ENCODE results near the gene CBY1. TPM values are rescaled to one million over a fixed set of nuclear protein-coding genes. Genes with fewer than 3 reads are reported as not detected.

CBY1 gene
- total and polyA plus RNA-seq, 2 donors (not counting 1 experiment from before 2014, with no cell fraction given), result 6.0 to 20.7 TPM

- WGBS (ENCODE audit: insufficient coverage), result 100% methylated on average over 1 of the region's 3 CpGs
- POLR2A ChIA-PET, result interaction anchor here (0.6 to 0.9 kb wide), 3 partner anchors 11 to 325 kb away, joined by 3 to 5 read pairs (median 4); partner anchors contain the start of gene JOSD1
These were observed 19.4 kb downstream of the CBY1 start for GRCh38 chr22:38675833-38676232.

More at GRCh38 chr22:38675833-38676232, 19.4 kb downstream of the CBY1 start:
- H3K9me3 ChIP-seq (ENCODE audit: control extremely low read depth in 1 of 3, control insufficient read depth in 2 of 3, insufficient read depth in 1 of 3, low read length in 2 of 3), result no peaks in the 10 kb centered on the region
- no peak overlapping the region for H3K4me3 ChIP-seq (ENCODE audit: control extremely low read depth in 1 of 5, extremely low read depth in 1 of 5, insufficient read depth in 1 of 5, low read depth in 2 of 5, low read length in 4 of 5)
- H3K27ac ChIP-seq (ENCODE audit: low read length in 2 of 2), result no peak overlapping the region
- no peaks in the 10 kb centered on the region for H3K79me2 ChIP-seq (ENCODE audit: control insufficient read depth, insufficient read depth, low read length)
- peaks cover 7 to 9% of the 10 kb centered on the region in 2 experiments for H3K36me3 ChIP-seq (replicated peaks in 1 of 2; ENCODE audit: control extremely low read depth in 1 of 2, control insufficient read depth in 1 of 2, extremely low read depth in 1 of 2, insufficient read depth in 2 of 2, low read length in 1 of 2)
- CTCF ChIA-PET, result no interaction called here
- no peaks in the 10 kb centered on the region for H4K20me1 ChIP-seq (ENCODE audit: control insufficient read depth, insufficient read depth, low read length, poor library complexity, severe bottlenecking)
- H3K9ac ChIP-seq (ENCODE audit: low read length), result no peak overlapping the region
- H3K27me3 ChIP-seq (replicated peaks in 1 of 4; ENCODE audit: control extremely low read depth in 1 of 4, control insufficient read depth in 3 of 4, insufficient read depth in 4 of 4, low read length in 3 of 4), result no peaks in the 10 kb centered on the region
- H3K4me2 ChIP-seq (replicated peaks; ENCODE audit: low read depth, low read length, poor library complexity, severe bottlenecking), result no peak overlapping the region
- Mint-ChIP-seq H3K27ac (no peak overlapping the region), H3K4me3 (no peak overlapping the region), H3K9me3 (ENCODE audit: insufficient read depth) (no peaks in the 10 kb centered on the region), H3K4me1 (no peaks in the 10 kb centered on the region), H3K27me3 (no peaks in the 10 kb centered on the region)
- intact Hi-C loops (cut with micrococcal nuclease), result no loop called here
- no peaks in the 10 kb centered on the region for H3K4me1 ChIP-seq (ENCODE audit: control insufficient read depth in 2 of 2, insufficient read depth in 2 of 2, low read length in 2 of 2)
- no peak for DNase-seq
- no peak overlapping the region for H2AFZ ChIP-seq (ENCODE audit: insufficient read depth, low read depth, low read length, poor library complexity, severe bottlenecking)
- no peak for ATAC-seq (ENCODE audit: low read depth)
- TF ChIP-seq EZH2 (IDR thresholded peaks at IDR 0.05; ENCODE audit: borderline replicate concordance, insufficient read depth, low read depth, low read length, poor library complexity, severe bottlenecking) (no peak), CTCF (IDR thresholded peaks at IDR 0.05) (no peak)

Measured in B cell (primary cell).